Measurements from ENCODE around the gene ABCA5. TPM values are rescaled to one million over a fixed set of nuclear protein-coding genes. Genes with fewer than 3 reads are reported as not detected.

ABCA5 gene
- total RNA-seq, 8 experiments from 2014 or later, result 7.3 to 60.2 (median 27.0) TPM

GRCh38 chr17:69346766-69347165 is 19.8 kb upstream of the ABCA5 start:
- ATAC-seq (replicated peaks in 6 of 8), result no peak
- in situ Hi-C loops (cut with MboI; ENCODE audit: low pct_unique_long_range_greater_than_20kb in 2 of 9, low sequenced_read_pairs in 9 of 9, unreplicated experiment in 9 of 9), result loop anchor here in 2 of 9 experiments (25.0 kb wide), 1 partner anchor 166 kb away; no protein-coding TSS in a partner anchor
- WGBS, 10 experiments, result 83 to 100% (median 91%) methylated on average over 2 of the region's 7 CpGs; no CpG with 5 or more reads in 6 of the 10 experiments
- H3K27ac ChIP-seq, result no peak overlapping the region
- H3K4me1 ChIP-seq (replicated peaks in 1 of 2), result no peaks in the 10 kb centered on the region
- H3K4me3 ChIP-seq, result no peak overlapping the region

DNA sequence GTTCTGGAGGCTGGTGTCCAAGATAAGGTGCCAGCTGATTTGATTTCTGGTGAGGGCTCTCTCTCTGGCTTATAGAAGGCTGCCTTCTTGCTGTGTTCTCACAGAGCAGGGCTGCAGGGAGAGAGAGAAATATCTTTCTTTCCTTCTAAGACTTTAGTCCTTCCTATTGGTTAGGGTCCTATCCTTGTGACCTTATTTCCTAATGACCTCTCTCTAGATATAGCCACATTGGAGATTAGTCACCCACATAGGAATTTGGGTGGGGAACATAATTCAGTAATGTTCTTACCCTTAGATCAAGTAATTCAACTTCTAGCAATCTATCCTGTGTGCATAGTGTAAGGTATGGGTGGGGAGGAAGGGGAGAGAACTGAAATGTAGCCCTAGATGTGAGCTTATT is 18.0 kb upstream of the ABCA5 start:
- H3K4me1 ChIP-seq (replicated peaks in 1 of 2), result no peaks in the 10 kb centered on the region
- H3K27ac ChIP-seq, result no peak overlapping the region
- in situ Hi-C loops (cut with MboI; ENCODE audit: low pct_unique_long_range_greater_than_20kb in 2 of 9, low sequenced_read_pairs in 9 of 9, unreplicated experiment in 9 of 9), result loop anchor here in 2 of 9 experiments (25.0 kb wide), 1 partner anchor 167 kb away; no protein-coding TSS in a partner anchor
- ATAC-seq (replicated peaks in 6 of 8), result peak in 3 of 8 experiments; percentile 41 to 97 (median 53)
- H3K4me3 ChIP-seq, result no peak overlapping the region

GRCh38 chr17:69342896-69343644 is 16.1 kb upstream of the ABCA5 start:
- in situ Hi-C loops (cut with MboI; ENCODE audit: low pct_unique_long_range_greater_than_20kb in 2 of 9, low sequenced_read_pairs in 9 of 9, unreplicated experiment in 9 of 9), result loop anchor here in 2 of 9 experiments (25.0 kb wide), 1 partner anchor 169 kb away; no protein-coding TSS in a partner anchor
- Histone ChIP-seq H3K4me3 (no peak overlapping the region), H3K4me1 (replicated peaks in 1 of 2) (no peaks in the 10 kb centered on the region), H3K27ac (no peak overlapping the region)
- 12 to 96% (median 71%) methylated on average over 2 to 3 of the region's 3 CpGs; no CpG with 5 or more reads in 1 of the 10 experiments for WGBS, 10 experiments
- ATAC-seq (replicated peaks in 6 of 8), result no peak

DNA sequence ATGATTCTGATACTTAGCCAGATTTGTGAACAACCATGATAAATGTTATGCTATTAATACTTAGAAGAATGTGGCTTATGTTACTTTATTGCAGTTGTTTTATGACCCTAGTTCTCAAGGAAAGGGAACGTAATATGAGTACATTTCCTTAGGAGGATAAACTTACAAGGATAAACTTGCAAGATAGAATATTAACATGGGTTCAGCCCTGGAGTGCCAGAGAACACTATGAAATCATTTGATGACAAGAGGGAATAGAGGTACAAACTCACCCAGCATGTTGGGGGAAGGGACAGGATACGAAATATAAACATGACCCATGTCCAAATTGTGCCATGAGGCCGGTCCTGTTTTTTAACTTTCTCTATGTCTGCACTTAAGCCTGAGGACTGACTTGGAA is 13.0 kb upstream of the ABCA5 start:
- H3K4me3 ChIP-seq, result no peak overlapping the region
- H3K27ac ChIP-seq, result no peak overlapping the region
- H3K4me1 ChIP-seq (replicated peaks in 1 of 2), result no peaks in the 10 kb centered on the region
- 29 to 100% (median 77%) methylated on average over 1 to 3 of the region's 3 CpGs for WGBS, 10 experiments
- in situ Hi-C loops (cut with MboI; ENCODE audit: low pct_unique_long_range_greater_than_20kb in 2 of 9, low sequenced_read_pairs in 9 of 9, unreplicated experiment in 9 of 9), result loop anchor here in 3 of 9 experiments (10.0 to 25.0 kb wide), 2 partner anchors 172 to 185 kb away; no protein-coding TSS in a partner anchor
- no peak for ATAC-seq (replicated peaks in 6 of 8)

DNA sequence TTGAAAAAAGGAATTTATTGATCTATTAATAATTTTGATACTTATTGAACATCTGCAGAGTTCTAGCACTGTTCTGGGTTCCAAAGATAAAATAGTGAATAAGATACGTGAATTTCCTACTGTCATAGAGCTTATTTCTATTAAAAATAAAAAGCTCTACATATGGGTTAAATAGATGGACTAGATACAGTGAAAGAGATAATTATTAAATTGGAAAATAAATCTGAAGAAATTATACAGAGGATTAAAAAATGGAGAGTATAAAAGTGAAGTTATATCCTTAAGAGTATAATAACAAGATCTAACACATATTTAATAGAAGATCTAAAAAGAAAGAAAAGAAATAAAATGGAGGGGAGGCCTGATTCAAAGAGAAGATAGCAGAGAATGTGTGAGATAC is 10.1 kb upstream of the ABCA5 start:
- no peaks in the 10 kb centered on the region for H3K4me1 ChIP-seq (replicated peaks in 1 of 2)
- H3K27ac ChIP-seq, result no peak overlapping the region
- 24 to 88% (median 64%) methylated on average over 1 of the region's 1 CpG; no CpG with 5 or more reads in 1 of the 10 experiments for WGBS, 10 experiments
- ATAC-seq (replicated peaks in 6 of 8), result no peak
- in situ Hi-C loops (cut with MboI; ENCODE audit: low pct_unique_long_range_greater_than_20kb in 2 of 9, low sequenced_read_pairs in 9 of 9, unreplicated experiment in 9 of 9), result loop anchor here in 3 of 9 experiments (10.0 to 25.0 kb wide), 2 partner anchors 175 to 188 kb away; no protein-coding TSS in a partner anchor
- no peak overlapping the region for H3K4me3 ChIP-seq

DNA sequence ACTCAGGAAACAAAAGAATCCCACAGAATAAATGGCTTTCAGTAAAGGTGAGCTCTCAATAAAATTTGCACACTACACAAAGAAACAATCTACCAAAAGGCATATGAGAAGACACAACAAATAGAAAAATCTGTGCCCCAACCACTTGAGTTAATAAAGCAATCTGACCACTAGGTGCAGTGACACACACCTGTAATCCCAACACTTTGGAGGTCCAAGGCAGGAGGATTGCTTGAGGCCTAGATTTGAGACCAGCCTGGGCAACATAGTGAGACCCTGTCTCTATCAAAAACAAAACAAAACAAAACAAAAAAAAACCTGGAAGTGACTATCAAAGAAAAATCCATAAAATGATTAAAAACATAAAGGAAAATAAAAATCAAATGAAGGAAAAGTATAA is 9.6 kb upstream of the ABCA5 start:
- H3K27ac ChIP-seq, result no peak overlapping the region
- in situ Hi-C loops (cut with MboI; ENCODE audit: low pct_unique_long_range_greater_than_20kb in 2 of 9, low sequenced_read_pairs in 9 of 9, unreplicated experiment in 9 of 9), result loop anchor here in 3 of 9 experiments (10.0 to 25.0 kb wide), 2 partner anchors 176 to 188 kb away; no protein-coding TSS in a partner anchor
- no peak overlapping the region for H3K4me3 ChIP-seq
- H3K4me1 ChIP-seq (replicated peaks in 1 of 2), result no peaks in the 10 kb centered on the region
- ATAC-seq (replicated peaks in 6 of 8), result no peak

GRCh38 chr17:69335058-69335457 is 8.1 kb upstream of the ABCA5 start:
- Histone ChIP-seq H3K27ac (no peak overlapping the region), H3K4me3 (no peak overlapping the region), H3K4me1 (replicated peaks in 1 of 2) (no peaks in the 10 kb centered on the region)
- in situ Hi-C loops (cut with MboI; ENCODE audit: low pct_unique_long_range_greater_than_20kb in 2 of 9, low sequenced_read_pairs in 9 of 9, unreplicated experiment in 9 of 9), result loop anchor here in 3 of 9 experiments (10.0 to 25.0 kb wide), 2 partner anchors 177 to 190 kb away; no protein-coding TSS in a partner anchor
- WGBS, 10 experiments, result 0 to 74% (median 50%) methylated on average over 1 to 2 of the region's 2 CpGs
- ATAC-seq (replicated peaks in 6 of 8), result peak in 2 of 8 experiments; percentile 67 to 70

DNA sequence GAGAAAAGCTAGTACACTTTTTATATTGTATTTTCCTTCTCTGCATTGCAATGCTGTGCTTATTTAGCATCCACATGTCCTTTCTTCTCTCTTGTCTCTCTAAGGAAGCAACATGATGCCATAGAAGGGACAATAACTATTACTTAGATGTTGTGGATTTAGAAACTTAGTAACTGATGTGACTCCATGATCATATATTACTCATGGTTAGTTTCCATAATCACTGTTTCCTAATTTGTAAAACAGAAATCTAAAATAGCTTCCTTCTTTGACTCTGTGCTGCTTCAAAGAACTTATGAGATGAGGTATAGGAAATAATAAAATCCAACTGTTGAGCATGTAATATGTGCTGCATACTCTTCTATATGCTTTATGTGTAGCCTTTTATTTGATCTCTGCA is 6.6 kb upstream of the ABCA5 start:
- ATAC-seq (replicated peaks in 6 of 8), result no peak
- in situ Hi-C loops (cut with MboI; ENCODE audit: low pct_unique_long_range_greater_than_20kb in 2 of 9, low sequenced_read_pairs in 9 of 9, unreplicated experiment in 9 of 9), result loop anchor here in 3 of 9 experiments (10.0 to 25.0 kb wide), 2 partner anchors 179 to 191 kb away; no protein-coding TSS in a partner anchor
- no peak overlapping the region for H3K27ac ChIP-seq
- H3K4me3 ChIP-seq, result no peak overlapping the region
- no peaks in the 10 kb centered on the region for H3K4me1 ChIP-seq (replicated peaks in 1 of 2)

- Histone ChIP-seq H3K4me1 (replicated peaks in 1 of 2) (no peaks in the 10 kb centered on the region), H3K4me3 (no peak overlapping the region), H3K27ac (no peak overlapping the region)
- ATAC-seq (replicated peaks in 6 of 8), result no peak
- in situ Hi-C loops (cut with MboI; ENCODE audit: low pct_unique_long_range_greater_than_20kb in 2 of 9, low sequenced_read_pairs in 9 of 9, unreplicated experiment in 9 of 9), result loop anchor here in 3 of 9 experiments (10.0 to 25.0 kb wide), 2 partner anchors 181 to 193 kb away; no protein-coding TSS in a partner anchor
- 26 to 88% (median 76%) methylated on average over 1 to 2 of the region's 2 CpGs; no CpG with 5 or more reads in 2 of the 10 experiments for WGBS, 10 experiments
Observed at GRCh38 chr17:69331756-69332155, 4.8 kb upstream of the ABCA5 start.

DNA sequence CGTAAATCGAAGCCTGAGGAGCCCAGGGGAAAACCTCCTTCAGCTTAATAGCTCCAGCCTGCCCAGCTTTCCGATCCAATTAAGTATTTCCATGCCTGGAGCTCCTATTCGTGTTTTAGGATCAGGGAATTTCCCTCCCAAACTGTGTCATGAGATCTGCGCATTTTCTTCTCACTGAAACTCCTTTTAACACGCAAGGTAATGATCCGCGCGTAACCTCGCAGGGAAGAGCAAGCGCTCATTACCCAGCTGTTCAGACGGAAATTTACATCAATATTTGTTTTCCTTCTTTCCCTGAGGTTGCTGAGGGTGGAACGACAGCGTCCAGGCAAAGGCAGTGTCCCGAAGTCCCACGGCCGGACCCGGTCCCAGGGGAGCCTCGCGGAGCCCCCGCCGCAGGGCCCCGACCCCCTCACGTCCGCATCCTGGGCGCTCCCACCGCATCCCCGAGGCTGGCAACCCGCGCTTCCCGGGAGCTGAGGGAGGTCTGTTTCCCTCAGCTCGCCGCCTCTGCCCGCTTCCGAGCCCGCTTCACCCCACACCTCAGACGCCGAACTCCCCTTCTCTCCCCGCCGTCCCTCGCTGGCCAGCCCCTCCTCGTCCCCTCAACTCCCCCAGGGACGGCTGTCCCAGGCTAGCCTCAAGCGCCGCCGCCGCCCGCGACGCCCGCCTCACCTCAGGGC is 415 bp downstream of the ABCA5 start:
- peak overlapping the region; percentile 71 to 73 for H3K27ac ChIP-seq
- 0 to 20% (median 7%) methylated on average over 2 to 12 of the region's 51 CpGs; no CpG with 5 or more reads in 1 of the 10 experiments for WGBS, 10 experiments
- peak overlapping the region; percentile 51 to 67 (median 55) for H3K4me3 ChIP-seq
- ATAC-seq (replicated peaks in 6 of 8), result peak in 7 of 8 experiments; percentile 23 to 61 (median 50)
- in situ Hi-C loops (cut with MboI; ENCODE audit: low pct_unique_long_range_greater_than_20kb in 2 of 9, low sequenced_read_pairs in 9 of 9, unreplicated experiment in 9 of 9), result loop anchor here in 2 of 9 experiments (25.0 kb wide), 1 partner anchor 186 kb away; no protein-coding TSS in a partner anchor
- peaks cover 16% of the 10 kb centered on the region in 2 donors for H3K4me1 ChIP-seq (replicated peaks in 1 of 2)

- H3K4me3 ChIP-seq, result peak overlapping the region; percentile 51 to 67 (median 55)
- in situ Hi-C loops (cut with MboI; ENCODE audit: low pct_unique_long_range_greater_than_20kb in 2 of 9, low sequenced_read_pairs in 9 of 9, unreplicated experiment in 9 of 9), result loop anchor here in 2 of 9 experiments (25.0 kb wide), 1 partner anchor 187 kb away; no protein-coding TSS in a partner anchor
- WGBS, 10 experiments, result 12 to 66% (median 33%) methylated on average over 2 to 14 of the region's 15 CpGs; no CpG with 5 or more reads in 1 of the 10 experiments
- no peak for ATAC-seq (replicated peaks in 6 of 8)
- peaks cover 16% of the 10 kb centered on the region in 2 donors for H3K4me1 ChIP-seq (replicated peaks in 1 of 2)
- no peak overlapping the region for H3K27ac ChIP-seq
Observed at GRCh38 chr17:69325518-69326376, 1.2 kb downstream of the ABCA5 start.

DNA sequence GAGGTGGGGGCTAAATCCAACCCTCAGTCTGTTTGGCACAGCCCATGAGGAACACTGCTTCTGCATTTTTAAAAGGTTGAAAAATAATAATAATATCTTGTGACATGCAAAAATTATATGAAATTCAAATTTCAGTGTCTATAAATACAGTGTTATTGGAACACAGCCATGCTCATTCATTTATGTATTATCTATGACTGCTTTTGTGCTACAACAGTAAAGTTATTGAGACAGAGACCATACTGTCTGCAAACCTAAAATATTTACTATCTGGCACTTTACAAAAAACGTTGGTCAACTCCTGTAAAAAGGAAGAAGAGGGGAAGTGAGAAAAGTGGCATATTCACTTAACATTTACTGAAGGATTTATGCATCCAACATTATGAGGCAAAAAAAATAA is 3.1 kb downstream of the ABCA5 start:
- no peak for ATAC-seq (replicated peaks in 6 of 8)
- in situ Hi-C loops (cut with MboI; ENCODE audit: low pct_unique_long_range_greater_than_20kb in 2 of 9, low sequenced_read_pairs in 9 of 9, unreplicated experiment in 9 of 9), result no loop called here
- 0 to 67% (median 38%) methylated on average over 1 of the region's 1 CpG; no CpG with 5 or more reads in 1 of the 10 experiments for WGBS, 10 experiments
- no peak overlapping the region for H3K27ac ChIP-seq
- peaks cover 16% of the 10 kb centered on the region in 2 donors for H3K4me1 ChIP-seq (replicated peaks in 1 of 2)
- no peak overlapping the region for H3K4me3 ChIP-seq

All from motor neuron (in vitro differentiated cells).